ENCODE results near the gene RANBP10. TPM values are rescaled to one million over a fixed set of nuclear protein-coding genes. Genes with fewer than 3 reads are reported as not detected.

RANBP10 gene
- total and polyA plus RNA-seq, 9 of the 15 experiments (the other 6 are each of a cell fraction or from before 2014, with no cell fraction given), result 0.61 to 19.3 (median 5.9) TPM

GRCh38 chr16:67841816-67842508, 35.6 kb upstream of the RANBP10 start, which contains the start of gene THAP11 (continued):
- TF ChIP-seq, protein P1, sequence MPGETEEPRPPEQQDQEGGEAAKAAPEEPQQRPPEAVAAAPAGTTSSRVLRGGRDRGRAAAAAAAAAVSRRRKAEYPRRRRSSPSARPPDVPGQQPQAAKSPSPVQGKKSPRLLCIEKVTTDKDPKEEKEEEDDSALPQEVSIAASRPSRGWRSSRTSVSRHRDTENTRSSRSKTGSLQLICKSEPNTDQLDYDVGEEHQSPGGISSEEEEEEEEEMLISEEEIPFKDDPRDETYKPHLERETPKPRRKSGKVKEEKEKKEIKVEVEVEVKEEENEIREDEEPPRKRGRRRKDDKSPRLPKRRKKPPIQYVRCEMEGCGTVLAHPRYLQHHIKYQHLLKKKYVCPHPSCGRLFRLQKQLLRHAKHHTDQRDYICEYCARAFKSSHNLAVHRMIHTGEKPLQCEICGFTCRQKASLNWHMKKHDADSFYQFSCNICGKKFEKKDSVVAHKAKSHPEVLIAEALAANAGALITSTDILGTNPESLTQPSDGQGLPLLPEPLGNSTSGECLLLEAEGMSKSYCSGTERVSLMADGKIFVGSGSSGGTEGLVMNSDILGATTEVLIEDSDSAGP (CRISPR knock-in tag; IDR thresholded peaks at IDR 0.05), result no peak; the same call in 1 of the 2 replicates
- TF ChIP-seq ELK1 (CRISPR knock-in tag; IDR thresholded peaks at IDR 0.05), result no peak
- TF ChIP-seq EHMT2 (IDR thresholded peaks at IDR 0.05), result no peak
- TF ChIP-seq GABPB2 (CRISPR knock-in tag; conservative IDR thresholded peaks at IDR 0.05), result no peak
- TF ChIP-seq CSDE1 (IDR thresholded peaks at IDR 0.05), result no peak
- peak; percentile 33; the same call in 1 of the 2 replicates for TF ChIP-seq ZNF644 (tag; IDR thresholded peaks at IDR 0.05; ENCODE audit: low read depth)
- TF ChIP-seq ZC3H11A (IDR thresholded peaks at IDR 0.05; ENCODE audit: low read depth, low read length), result no peak
- TF ChIP-seq RBM14 (IDR thresholded peaks at IDR 0.05; ENCODE audit: borderline replicate concordance, insufficient read depth, low read depth, low read length), result no peak
- no peak for TF ChIP-seq CUX1 (CRISPR knock-in tag; IDR thresholded peaks at IDR 0.05)
- TF ChIP-seq, protein P2, sequence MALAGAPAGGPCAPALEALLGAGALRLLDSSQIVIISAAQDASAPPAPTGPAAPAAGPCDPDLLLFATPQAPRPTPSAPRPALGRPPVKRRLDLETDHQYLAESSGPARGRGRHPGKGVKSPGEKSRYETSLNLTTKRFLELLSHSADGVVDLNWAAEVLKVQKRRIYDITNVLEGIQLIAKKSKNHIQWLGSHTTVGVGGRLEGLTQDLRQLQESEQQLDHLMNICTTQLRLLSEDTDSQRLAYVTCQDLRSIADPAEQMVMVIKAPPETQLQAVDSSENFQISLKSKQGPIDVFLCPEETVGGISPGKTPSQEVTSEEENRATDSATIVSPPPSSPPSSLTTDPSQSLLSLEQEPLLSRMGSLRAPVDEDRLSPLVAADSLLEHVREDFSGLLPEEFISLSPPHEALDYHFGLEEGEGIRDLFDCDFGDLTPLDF (CRISPR knock-in tag; IDR thresholded peaks at IDR 0.05), result peak; percentile 92
- TF ChIP-seq POU5F1 (IDR thresholded peaks at IDR 0.05; ENCODE audit: borderline replicate concordance, low read depth, low read length, partially characterized antibody), result no peak
- TF ChIP-seq, protein P3, sequence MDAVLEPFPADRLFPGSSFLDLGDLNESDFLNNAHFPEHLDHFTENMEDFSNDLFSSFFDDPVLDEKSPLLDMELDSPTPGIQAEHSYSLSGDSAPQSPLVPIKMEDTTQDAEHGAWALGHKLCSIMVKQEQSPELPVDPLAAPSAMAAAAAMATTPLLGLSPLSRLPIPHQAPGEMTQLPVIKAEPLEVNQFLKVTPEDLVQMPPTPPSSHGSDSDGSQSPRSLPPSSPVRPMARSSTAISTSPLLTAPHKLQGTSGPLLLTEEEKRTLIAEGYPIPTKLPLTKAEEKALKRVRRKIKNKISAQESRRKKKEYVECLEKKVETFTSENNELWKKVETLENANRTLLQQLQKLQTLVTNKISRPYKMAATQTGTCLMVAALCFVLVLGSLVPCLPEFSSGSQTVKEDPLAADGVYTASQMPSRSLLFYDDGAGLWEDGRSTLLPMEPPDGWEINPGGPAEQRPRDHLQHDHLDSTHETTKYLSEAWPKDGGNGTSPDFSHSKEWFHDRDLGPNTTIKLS (IDR thresholded peaks at IDR 0.05; ENCODE audit: borderline replicate concordance, low read depth), result peak; percentile 95
- TF ChIP-seq ZFP30 (CRISPR knock-in tag; IDR thresholded peaks at IDR 0.05; ENCODE audit: borderline replicate concordance), result no peak
